Measurements from ENCODE around the gene C2orf76. TPM values are rescaled to one million over a fixed set of nuclear protein-coding genes. Genes with fewer than 3 reads are reported as not detected.
A peak's percentile ranks its signal among the peaks of the same experiment; 100 is the strongest.

Gene C2orf76
- total RNA-seq, 2 donors from 2014 or later = 10.7 to 10.9 TPM

DNA sequence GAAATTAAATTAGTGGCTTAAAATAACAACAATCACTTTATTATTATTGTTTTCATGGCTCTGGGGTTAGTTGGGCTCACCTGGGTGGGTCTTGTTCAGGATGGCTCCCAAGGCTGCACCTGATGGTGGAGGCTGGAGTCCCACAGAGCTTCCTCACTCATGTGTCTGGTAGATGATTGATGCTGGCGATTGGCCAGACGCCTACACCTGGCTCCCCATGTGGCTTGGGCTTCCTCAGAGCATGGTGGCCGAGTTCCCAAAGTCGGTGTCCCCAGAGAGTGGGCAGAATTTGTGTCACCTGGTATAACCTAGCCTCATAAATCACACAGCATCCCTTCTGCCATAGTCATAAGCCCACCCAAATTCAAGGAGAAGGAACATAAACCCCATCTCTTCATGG lies 18.3 kb upstream of the C2orf76 start:
- no peak for DNase-seq
- H3K4me1 ChIP-seq (ENCODE audit: control insufficient read depth, insufficient read depth, low read length) = no peaks in the 10 kb centered on the region
- Mint-ChIP-seq H3K4me3 (no peak overlapping the region), H3K9me3 (no peaks in the 10 kb centered on the region), H3K36me3 (ENCODE audit: low read depth) (no peaks in the 10 kb centered on the region), H3K4me1 (peaks cover 15% of the 10 kb centered on the region), H3K27ac (no peak overlapping the region), H3K27me3 (ENCODE audit: insufficient read depth) (no peaks in the 10 kb centered on the region)
- 81 to 93% methylated on average over 3 to 4 of the region's 4 CpGs for WGBS, 2 experiments (ENCODE audit: insufficient coverage in 1 of 2, insufficient read length in 1 of 2)
- no peak for TF ChIP-seq CTCF (conservative IDR thresholded peaks at IDR 0.05)
- H3K27me3 ChIP-seq (ENCODE audit: control insufficient read depth, insufficient read depth, low read length, poor library complexity, severe bottlenecking) = no peaks in the 10 kb centered on the region
- no peak overlapping the region for H3K4me3 ChIP-seq (ENCODE audit: low read length)
- no peaks in the 10 kb centered on the region for H3K9me3 ChIP-seq (ENCODE audit: control insufficient read depth, low read length)
- H3K36me3 ChIP-seq (ENCODE audit: control insufficient read depth, insufficient read depth, low read length) = no peaks in the 10 kb centered on the region
- no peak overlapping the region for H3K9ac ChIP-seq (ENCODE audit: extremely low read depth, low read length, poor library complexity, severe bottlenecking)
- no peak overlapping the region for H3K27ac ChIP-seq (ENCODE audit: low read depth, low read length)

- H3K27ac Mint-ChIP-seq = no peak overlapping the region
- H3K36me3 Mint-ChIP-seq (ENCODE audit: low read depth) = no peaks in the 10 kb centered on the region
- 93 to 95% methylated on average over 4 to 6 of the region's 6 CpGs for WGBS, 2 experiments (ENCODE audit: insufficient coverage in 1 of 2, insufficient read length in 1 of 2)
- Histone ChIP-seq H3K36me3 (ENCODE audit: control insufficient read depth, insufficient read depth, low read length) (no peaks in the 10 kb centered on the region), H3K4me1 (ENCODE audit: control insufficient read depth, insufficient read depth, low read length) (no peaks in the 10 kb centered on the region), H3K9me3 (ENCODE audit: control insufficient read depth, low read length) (no peaks in the 10 kb centered on the region), H3K27ac (ENCODE audit: low read depth, low read length) (no peak overlapping the region), H3K9ac (ENCODE audit: extremely low read depth, low read length, poor library complexity, severe bottlenecking) (no peak overlapping the region), H3K4me3 (ENCODE audit: low read length) (no peak overlapping the region), H3K27me3 (ENCODE audit: control insufficient read depth, insufficient read depth, low read length, poor library complexity, severe bottlenecking) (no peaks in the 10 kb centered on the region)
- no peak for TF ChIP-seq CTCF (conservative IDR thresholded peaks at IDR 0.05)
- peaks cover 18% of the 10 kb centered on the region for H3K4me1 Mint-ChIP-seq
- DNase-seq = no peak
- H3K4me3 Mint-ChIP-seq = no peak overlapping the region
- H3K27me3 Mint-ChIP-seq (ENCODE audit: insufficient read depth) = no peaks in the 10 kb centered on the region
- H3K9me3 Mint-ChIP-seq = no peaks in the 10 kb centered on the region
These were observed 16.9 kb upstream of the C2orf76 start for GRCh38 chr2:119383410-119384140.

- peaks cover 44% of the 10 kb centered on the region for H3K4me1 Mint-ChIP-seq
- no peak for TF ChIP-seq CTCF (conservative IDR thresholded peaks at IDR 0.05)
- H3K4me3 ChIP-seq (ENCODE audit: low read length) = no peak overlapping the region
- no peak overlapping the region for H3K27ac Mint-ChIP-seq
- DNase-seq = peak; percentile 32
- peaks cover 20% of the 10 kb centered on the region for H3K36me3 Mint-ChIP-seq (ENCODE audit: low read depth)
- no peaks in the 10 kb centered on the region for H3K27me3 Mint-ChIP-seq (ENCODE audit: insufficient read depth)
- H3K36me3 ChIP-seq (ENCODE audit: control insufficient read depth, insufficient read depth, low read length) = peaks cover 2% of the 10 kb centered on the region
- WGBS, 2 experiments (ENCODE audit: insufficient coverage in 1 of 2, insufficient read length in 1 of 2) = 90 to 93% methylated on average over 3 to 6 of the region's 6 CpGs
- no peak overlapping the region for H3K9ac ChIP-seq (ENCODE audit: extremely low read depth, low read length, poor library complexity, severe bottlenecking)
- H3K9me3 Mint-ChIP-seq = peaks cover 23% of the 10 kb centered on the region
- no peaks in the 10 kb centered on the region for H3K27me3 ChIP-seq (ENCODE audit: control insufficient read depth, insufficient read depth, low read length, poor library complexity, severe bottlenecking)
- no peak overlapping the region for H3K27ac ChIP-seq (ENCODE audit: low read depth, low read length)
- no peak overlapping the region for H3K4me3 Mint-ChIP-seq
- peaks cover 12% of the 10 kb centered on the region for H3K4me1 ChIP-seq (ENCODE audit: control insufficient read depth, insufficient read depth, low read length)
- H3K9me3 ChIP-seq (ENCODE audit: control insufficient read depth, low read length) = peaks cover 15% of the 10 kb centered on the region
These were observed 11.9 kb upstream of the C2orf76 start for GRCh38 chr2:119378566-119378965.
